Activated CD8-positive, alpha-beta memory T cell treated with anti-CD3 and anti-CD28 coated beads, Interleukin-2, amount 10 ng/mL, durations not matched to agents 7 days and 5 days (primary cell): ENCODE data around the gene CHRNA4. TPM values are rescaled to one million over a fixed set of nuclear protein-coding genes. Genes with fewer than 3 reads are reported as not detected.

ENCODE experiments used
- ATAC-seq: fragments of 150-1000 bp; cut with Tn5 transposase; one replicate; pipeline ENCODE4 v1.10.0; 2021; ENCODE audit warnings: moderate library complexity
- CTCF ChIA-PET: fragments of 350-600 bp; sonication (Branson Sonifier 250); formaldehyde crosslinking; loops from one replicate; lab custom pipeline; 2021; ENCODE audit warnings: antibody characterized with exemption; lab: Charles Lee
- DNase-seq: peaks from one replicate; pipeline ENCODE4 v3.0.0-alpha.2; 2020
- H3K27ac Mint-ChIP-seq: one replicate; pipeline ENCODE4 v1.8.0; 2021; ENCODE audit warnings: mild to moderate bottlenecking, mixed read lengths
- H3K27me3 Mint-ChIP-seq: one replicate; pipeline ENCODE4 v1.8.0; 2021; ENCODE audit warnings: mixed read lengths
- H3K36me3 Mint-ChIP-seq: one replicate; pipeline ENCODE4 v1.8.0; 2021; ENCODE audit warnings: mild to moderate bottlenecking, mixed read lengths
- H3K4me1 Mint-ChIP-seq: one replicate; pipeline ENCODE4 v1.8.0; 2021; ENCODE audit warnings: mixed read lengths
- H3K4me3 Mint-ChIP-seq: one replicate; pipeline ENCODE4 v1.8.0; 2021; ENCODE audit warnings: mild to moderate bottlenecking, moderate library complexity, mixed read lengths
- H3K9me3 Mint-ChIP-seq: one replicate; pipeline ENCODE4 v1.8.0; 2022; ENCODE audit warnings: low read depth, mixed read lengths
- total RNA-seq, 2 experiments: library from RNA; stranded (reverse); gene quantifications; one replicate each; pipeline ENCODE4 v1.2.3, GENCODE V29; 2021

Gene CHRNA4
- total RNA-seq, 2 experiments from 2014 or later, result not detected

- Mint-ChIP-seq H3K9me3 (peaks cover 7% of the 10 kb centered on the region), H3K27me3 (no peaks in the 10 kb centered on the region), H3K4me1 (peaks cover 4% of the 10 kb centered on the region), H3K36me3 (peaks cover 1% of the 10 kb centered on the region), H3K4me3 (no peak overlapping the region), H3K27ac (no peak overlapping the region)
- ATAC-seq (no peak), DNase-seq (no peak)
- CTCF ChIA-PET, result interaction anchor here (1.0 kb wide), 1 partner anchor 22 kb away, joined by 3 read pairs; no protein-coding TSS in a partner anchor
Observed at GRCh38 chr20:63330940-63331339, 30.2 kb downstream of the CHRNA4 start.

- Mint-ChIP-seq H3K27ac (no peak overlapping the region), H3K4me1 (peaks cover 4% of the 10 kb centered on the region), H3K27me3 (no peaks in the 10 kb centered on the region), H3K4me3 (no peak overlapping the region), H3K36me3 (peaks cover 1% of the 10 kb centered on the region), H3K9me3 (peaks cover 7% of the 10 kb centered on the region)
- ATAC-seq, result no peak
- no peak for DNase-seq
- CTCF ChIA-PET, result interaction anchor here (1.0 kb wide), 1 partner anchor 21 kb away, joined by 3 read pairs; no protein-coding TSS in a partner anchor
Observed at GRCh38 chr20:63330084-63330760, 30.9 kb downstream of the CHRNA4 start.

GRCh38 chr20:63329331-63330083 lies 31.6 kb downstream of the CHRNA4 start:
- no peak overlapping the region for H3K27ac Mint-ChIP-seq
- H3K4me3 Mint-ChIP-seq, result no peak overlapping the region
- ATAC-seq (no peak), DNase-seq (no peak)
- CTCF ChIA-PET, result no interaction called here
- H3K27me3 Mint-ChIP-seq, result no peaks in the 10 kb centered on the region
- peaks cover 4% of the 10 kb centered on the region for H3K4me1 Mint-ChIP-seq
- peaks cover 7% of the 10 kb centered on the region for H3K9me3 Mint-ChIP-seq
- H3K36me3 Mint-ChIP-seq, result peaks cover 1% of the 10 kb centered on the region

GRCh38 chr20:63328718-63329275 lies 32.4 kb downstream of the CHRNA4 start:
- ATAC-seq (no peak), DNase-seq (no peak)
- Mint-ChIP-seq H3K4me3 (no peak overlapping the region), H3K27ac (no peak overlapping the region), H3K9me3 (peaks cover 7% of the 10 kb centered on the region), H3K27me3 (peaks cover 6% of the 10 kb centered on the region), H3K36me3 (peaks cover 1% of the 10 kb centered on the region), H3K4me1 (peaks cover 4% of the 10 kb centered on the region)
- CTCF ChIA-PET, result no interaction called here

- Mint-ChIP-seq H3K4me3 (no peak overlapping the region), H3K4me1 (peaks cover 4% of the 10 kb centered on the region), H3K9me3 (peaks cover 7% of the 10 kb centered on the region), H3K36me3 (peaks cover 1% of the 10 kb centered on the region), H3K27ac (no peak overlapping the region), H3K27me3 (peaks cover 13% of the 10 kb centered on the region)
- CTCF ChIA-PET, result no interaction called here
- DNase-seq, result no peak
- no peak for ATAC-seq
Observed at GRCh38 chr20:63328026-63328700, 33.0 kb downstream of the CHRNA4 start.

- Mint-ChIP-seq H3K36me3 (peaks cover 1% of the 10 kb centered on the region), H3K4me1 (peaks cover 4% of the 10 kb centered on the region), H3K4me3 (no peak overlapping the region), H3K27me3 (peaks cover 21% of the 10 kb centered on the region), H3K9me3 (peaks cover 7% of the 10 kb centered on the region), H3K27ac (peak overlapping the region; percentile 80)
- CTCF ChIA-PET, result interaction anchor here (1.0 kb wide), 1 partner anchor 104 kb away, joined by 4 read pairs; no protein-coding TSS in a partner anchor
- DNase-seq (no peak), ATAC-seq (no peak)
Observed at GRCh38 chr20:63327231-63327745, 33.9 kb downstream of the CHRNA4 start.

- H3K27me3 Mint-ChIP-seq, result peaks cover 21% of the 10 kb centered on the region
- peak overlapping the region; percentile 80 for H3K27ac Mint-ChIP-seq
- CTCF ChIA-PET, result interaction anchor here (1.0 kb wide), 1 partner anchor 103 kb away, joined by 4 read pairs; no protein-coding TSS in a partner anchor
- no peak for ATAC-seq
- DNase-seq, result no peak
- H3K36me3 Mint-ChIP-seq, result peaks cover under 1% of the 10 kb centered on the region
- peaks cover 1% of the 10 kb centered on the region for H3K9me3 Mint-ChIP-seq
- H3K4me1 Mint-ChIP-seq, result peaks cover 4% of the 10 kb centered on the region
- no peak overlapping the region for H3K4me3 Mint-ChIP-seq
Observed at GRCh38 chr20:63326314-63327230, 34.6 kb downstream of the CHRNA4 start.

GRCh38 chr20:63325554-63326313 lies 35.4 kb downstream of the CHRNA4 start:
- CTCF ChIA-PET, result no interaction called here
- no peaks in the 10 kb centered on the region for H3K9me3 Mint-ChIP-seq

GRCh38 chr20:63325021-63325471 lies 36.1 kb downstream of the CHRNA4 start:
- Mint-ChIP-seq H3K27me3 (peaks cover 21% of the 10 kb centered on the region), H3K4me1 (peaks cover 4% of the 10 kb centered on the region), H3K9me3 (no peaks in the 10 kb centered on the region), H3K36me3 (no peaks in the 10 kb centered on the region), H3K4me3 (no peak overlapping the region), H3K27ac (no peak overlapping the region)
- DNase-seq (no peak), ATAC-seq (no peak)
- CTCF ChIA-PET, result no interaction called here

More at GRCh38 chr20:63325554-63326313, 35.4 kb downstream of the CHRNA4 start:
- Mint-ChIP-seq H3K4me1 (peaks cover 4% of the 10 kb centered on the region), H3K27me3 (peaks cover 21% of the 10 kb centered on the region), H3K36me3 (no peaks in the 10 kb centered on the region), H3K4me3 (no peak overlapping the region), H3K27ac (peak overlapping the region; percentile 64)
- ATAC-seq (no peak), DNase-seq (no peak)

GRCh38 chr20:63323357-63323981 lies 37.7 kb downstream of the CHRNA4 start:
- CTCF ChIA-PET, result no interaction called here
- no peaks in the 10 kb centered on the region for H3K9me3 Mint-ChIP-seq
- H3K27ac Mint-ChIP-seq, result no peak overlapping the region
- DNase-seq (no peak), ATAC-seq (no peak)
- no peak overlapping the region for H3K4me3 Mint-ChIP-seq
- no peaks in the 10 kb centered on the region for H3K36me3 Mint-ChIP-seq
- peaks cover 4% of the 10 kb centered on the region for H3K4me1 Mint-ChIP-seq
- H3K27me3 Mint-ChIP-seq, result peaks cover 21% of the 10 kb centered on the region

GRCh38 chr20:63322933-63323273 lies 38.2 kb downstream of the CHRNA4 start:
- no peak overlapping the region for H3K4me3 Mint-ChIP-seq
- H3K27me3 Mint-ChIP-seq, result peaks cover 21% of the 10 kb centered on the region
- DNase-seq (no peak), ATAC-seq (no peak)
- no peak overlapping the region for H3K27ac Mint-ChIP-seq
- no peaks in the 10 kb centered on the region for H3K36me3 Mint-ChIP-seq
- H3K4me1 Mint-ChIP-seq, result peaks cover 4% of the 10 kb centered on the region
- no peaks in the 10 kb centered on the region for H3K9me3 Mint-ChIP-seq
- CTCF ChIA-PET, result no interaction called here
